HG02763 (cell line): ENCODE measurements around the gene TEX14.
"Not testable (repeated sequence)": the region's sequence is repeated elsewhere in the genome, so short reads cannot be mapped to it uniquely, and the experiment has no call there.

Experiments used
- ATAC-seq: cut with Tn5 transposase; IDR thresholded peaks from one replicate; pipeline ENCODE4 v1.9.1; 2021; ENCODE audit warnings: mild to moderate bottlenecking, moderate library complexity; ENCODE audit not compliant: unreplicated experiment

The TEX14 gene

DNA sequence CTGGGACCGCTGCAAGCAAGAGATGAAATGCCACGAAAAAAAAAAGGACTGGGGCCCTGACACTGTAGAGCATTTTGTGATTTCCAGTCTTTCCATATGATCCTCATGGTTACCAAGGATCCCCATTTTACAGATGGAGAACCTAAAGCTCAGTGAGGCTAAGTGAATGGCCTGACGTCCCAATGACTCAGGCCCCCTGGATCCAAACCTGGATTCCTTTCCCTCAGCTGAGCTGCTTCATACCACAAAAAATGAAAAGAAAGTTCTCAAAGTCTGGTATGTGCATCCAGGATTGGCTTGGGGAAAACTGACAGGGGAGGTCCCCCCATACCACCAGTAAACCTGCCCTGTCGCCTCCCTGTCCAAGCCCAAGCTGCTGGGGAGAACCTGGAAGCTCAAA is 80.5 kb downstream of the TEX14 start:
- ATAC-seq, result no peak

DNA sequence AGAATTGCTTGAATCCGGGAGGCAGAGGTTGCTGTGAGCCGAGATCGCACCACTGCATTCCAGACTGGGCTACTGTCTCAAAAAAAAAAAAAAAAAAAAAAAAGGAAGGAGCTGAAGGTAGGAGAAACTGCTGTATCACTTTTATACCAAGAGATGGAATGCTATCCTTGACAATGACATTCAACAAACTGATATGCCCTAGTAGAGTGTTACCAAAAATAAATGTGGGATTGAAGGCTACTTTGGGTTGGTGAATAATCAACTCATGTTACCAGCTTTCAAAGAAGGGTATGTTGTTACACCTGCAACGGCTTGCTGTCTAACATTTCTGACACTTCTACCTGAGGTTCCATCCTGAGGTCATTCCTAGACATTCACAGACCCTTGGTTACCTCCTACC is 84.9 kb downstream of the TEX14 start:
- no peak for ATAC-seq

DNA sequence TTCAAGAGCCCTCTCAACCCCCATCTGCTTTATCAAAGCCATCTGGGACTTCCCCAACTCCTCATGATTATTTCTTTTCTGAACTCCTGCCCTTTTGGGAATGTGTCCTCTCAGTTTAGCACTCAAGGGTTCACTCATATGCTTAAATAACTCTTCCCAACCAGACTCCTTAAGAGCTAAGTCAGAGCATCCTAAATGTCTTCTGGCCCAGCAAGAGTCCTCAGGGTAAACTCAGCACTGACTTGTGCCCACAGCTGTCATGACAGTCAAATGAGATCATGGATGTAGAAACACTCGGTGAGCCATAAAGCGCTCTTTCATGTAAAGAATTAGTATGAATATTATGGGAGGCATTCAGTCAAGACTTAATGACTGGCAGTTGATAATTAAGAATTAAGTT is 85.9 kb downstream of the TEX14 start:
- ATAC-seq, result no peak

DNA sequence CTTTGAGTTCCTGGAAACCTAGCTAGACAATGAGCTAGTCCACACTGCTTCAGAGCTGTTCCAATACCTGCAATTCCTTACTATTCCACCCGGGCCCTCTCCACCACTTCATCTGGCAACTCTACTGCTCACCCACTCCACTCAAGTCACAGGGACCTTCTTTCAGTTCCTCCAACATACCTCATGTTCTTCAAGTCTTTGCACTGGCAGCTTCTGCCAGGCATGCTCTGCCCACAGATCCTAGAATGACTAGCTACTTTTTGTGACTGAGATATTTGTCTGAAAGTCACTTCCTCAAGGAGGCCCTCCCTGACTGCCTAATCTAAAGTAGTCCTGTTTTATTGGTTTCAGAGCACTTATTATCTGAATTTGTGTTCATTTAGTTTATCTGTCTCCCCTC is 86.4 kb downstream of the TEX14 start:
- no peak for ATAC-seq

DNA sequence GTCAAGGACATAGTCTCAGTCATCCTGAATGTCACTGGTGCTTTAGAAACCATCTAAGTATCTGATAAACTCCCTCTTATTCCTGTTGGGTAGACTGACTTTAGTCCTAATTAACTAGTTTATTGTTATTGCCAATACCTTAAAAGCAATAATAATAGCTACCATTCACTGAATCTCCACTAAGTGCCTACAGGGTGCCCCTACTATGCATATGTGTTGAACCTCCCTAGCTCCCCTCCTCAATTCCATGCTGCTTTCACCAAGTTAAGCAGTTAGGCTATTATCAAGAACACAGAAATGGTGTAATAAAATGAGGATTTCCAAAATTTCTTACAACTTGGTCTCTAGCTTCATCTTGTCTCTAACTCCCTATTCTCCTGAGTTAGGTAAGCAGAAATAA is 89.9 kb downstream of the TEX14 start:
- ATAC-seq, result no peak

DNA sequence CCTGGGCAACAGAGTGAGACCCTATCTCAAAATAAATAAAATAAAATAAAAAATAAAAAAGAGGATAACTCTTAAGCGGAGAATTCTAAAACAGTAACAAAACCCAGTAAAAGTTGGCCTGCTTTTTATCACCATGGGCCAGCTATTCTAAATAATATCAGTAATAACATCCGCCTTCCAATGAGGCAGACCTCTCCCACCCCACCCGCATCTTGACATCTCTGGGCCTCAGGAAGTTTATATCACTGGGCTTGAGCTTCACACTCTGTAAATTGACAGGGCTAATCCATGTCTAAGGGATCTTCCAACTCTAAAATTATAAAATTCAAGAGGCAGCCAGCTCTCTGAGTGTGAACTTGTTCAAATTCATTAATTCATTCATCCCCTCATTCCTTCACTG is 94.5 kb downstream of the TEX14 start:
- ATAC-seq, result no peak

DNA sequence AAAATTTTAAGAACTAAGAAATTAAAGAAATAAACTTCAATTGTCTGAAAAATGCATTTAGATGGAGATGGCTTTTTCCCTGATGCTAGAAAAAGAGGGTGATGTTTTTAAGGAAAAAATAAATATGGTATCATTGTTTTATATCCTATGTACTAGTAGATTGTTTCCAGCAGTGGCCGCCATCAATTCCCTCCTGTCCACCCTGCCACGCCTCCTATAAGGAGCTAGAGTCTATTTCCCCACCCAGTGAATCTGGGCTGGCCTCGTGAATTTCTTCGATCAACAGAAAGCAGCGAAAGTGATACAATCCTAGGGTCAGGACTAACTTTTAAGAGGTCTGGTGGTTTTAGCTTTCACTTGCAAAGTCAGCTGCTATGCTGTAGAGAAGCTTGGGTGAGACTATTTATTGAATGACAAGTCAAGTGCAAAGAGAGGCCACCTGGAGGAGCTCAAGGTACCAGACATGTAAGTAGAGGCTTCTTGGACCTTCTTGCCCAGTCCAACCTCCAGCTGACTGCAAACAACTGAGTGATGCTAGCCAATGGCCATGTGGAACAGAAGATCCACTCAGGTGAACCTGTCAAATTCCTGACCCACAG is 96.6 kb downstream of the TEX14 start:
- no peak for ATAC-seq

DNA sequence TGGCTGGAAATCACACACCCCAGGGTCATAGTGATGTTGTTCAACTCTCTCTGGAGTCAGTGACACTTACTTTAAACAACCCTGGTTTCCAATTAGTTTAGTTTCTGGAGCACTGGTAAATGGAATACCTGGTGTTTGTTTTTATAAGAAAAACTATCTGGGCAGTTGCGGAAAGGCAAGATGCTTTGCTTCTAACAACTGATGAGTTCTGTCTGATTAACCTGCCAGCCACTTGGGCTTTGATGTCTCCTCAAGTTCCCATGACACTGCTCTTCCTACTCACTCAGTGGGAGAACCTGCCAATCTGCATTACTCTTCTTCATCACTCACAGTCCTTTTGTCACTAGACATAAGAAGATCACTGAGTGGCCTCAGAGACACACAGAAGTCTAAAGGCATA is 98.7 kb downstream of the TEX14 start:
- no peak for ATAC-seq

DNA sequence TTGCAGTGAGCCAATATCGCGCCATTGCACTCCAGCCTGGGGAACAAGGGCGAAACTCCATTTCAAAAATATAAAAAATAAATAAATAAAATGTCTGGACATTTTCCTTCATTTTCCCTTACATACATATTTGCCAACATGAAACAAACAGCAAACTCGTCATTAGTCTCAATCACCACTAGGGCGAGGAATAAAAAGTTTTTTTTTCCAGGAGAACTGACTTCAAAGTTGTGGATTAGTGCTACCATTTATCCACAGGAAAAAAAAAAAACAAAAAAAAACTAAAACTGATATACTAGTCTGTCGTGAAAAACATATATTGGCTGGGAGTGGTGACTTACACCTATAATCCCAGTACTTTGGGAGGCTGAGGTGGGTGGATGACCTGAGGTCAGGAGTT is 100.4 kb downstream of the TEX14 start:
- ATAC-seq, result no peak

DNA sequence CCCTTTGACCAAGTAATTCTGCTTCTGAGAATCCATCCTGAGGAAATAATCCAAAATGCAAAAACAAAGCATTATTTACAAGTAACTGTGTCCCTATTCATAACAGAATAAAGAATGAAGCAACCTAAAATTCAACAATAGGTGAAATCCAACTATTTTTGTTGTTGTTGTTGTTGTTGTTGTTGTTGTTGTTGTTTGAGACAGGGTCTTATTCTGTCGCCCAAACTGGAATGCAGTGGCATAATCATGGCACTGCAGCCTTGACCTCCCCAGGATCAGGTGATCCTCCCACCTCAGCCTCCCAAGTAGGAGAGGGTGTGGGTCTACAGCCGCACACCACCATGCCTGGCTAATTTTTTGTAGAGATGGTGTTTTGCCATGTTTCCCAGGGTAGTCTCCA is 101.5 kb downstream of the TEX14 start:
- ATAC-seq, result no peak

DNA sequence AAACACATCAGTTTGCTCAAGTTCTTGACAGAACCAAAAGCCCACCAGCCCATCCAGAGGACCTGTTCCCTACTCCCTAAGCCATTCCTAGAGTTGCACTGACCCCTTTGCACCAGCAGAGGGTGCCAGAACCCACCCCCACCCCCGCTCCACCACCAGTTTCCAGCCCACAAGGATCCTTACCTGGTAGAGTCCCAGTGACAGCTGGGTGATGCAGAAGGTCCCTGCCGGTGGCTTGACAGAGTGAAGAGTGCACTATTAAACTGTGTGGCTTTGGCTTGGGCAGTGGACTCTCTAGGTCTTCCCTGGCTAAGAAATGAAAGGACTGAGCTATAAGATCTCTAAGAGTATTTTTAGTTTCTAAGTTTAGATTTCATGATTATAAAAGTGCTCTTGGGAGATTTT is 104.1 kb downstream of the TEX14 start:
- peak; percentile 56 for ATAC-seq

DNA sequence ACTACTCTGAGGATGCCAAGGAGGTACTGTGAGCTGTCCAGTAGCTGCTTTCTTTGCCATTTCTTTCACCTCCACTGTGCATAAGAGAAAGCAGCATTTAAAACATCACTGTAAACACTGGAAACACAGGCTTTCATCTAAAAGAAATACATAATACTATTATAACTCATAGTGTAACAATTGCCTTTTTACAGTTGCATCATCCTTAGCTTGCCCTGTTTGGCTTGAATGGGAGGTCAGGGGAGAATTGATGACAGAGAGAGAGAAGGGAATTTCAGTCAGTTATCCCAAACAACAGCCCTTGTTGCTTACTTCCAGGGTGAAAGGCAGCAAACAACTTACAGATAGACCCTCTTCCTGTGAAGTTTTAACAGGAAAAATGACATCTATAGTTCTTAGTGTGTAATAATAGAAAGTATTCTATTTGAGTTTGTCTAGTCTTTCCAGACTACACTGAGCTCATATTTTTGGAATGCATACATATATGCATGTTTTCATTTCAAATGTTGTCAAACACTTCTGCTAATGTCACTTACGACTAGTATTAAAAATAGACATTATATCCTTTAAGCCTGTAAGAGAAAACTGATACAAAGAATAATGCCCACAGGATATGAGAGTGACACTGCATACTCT is 105.7 kb downstream of the TEX14 start:
- ATAC-seq, result no peak

DNA sequence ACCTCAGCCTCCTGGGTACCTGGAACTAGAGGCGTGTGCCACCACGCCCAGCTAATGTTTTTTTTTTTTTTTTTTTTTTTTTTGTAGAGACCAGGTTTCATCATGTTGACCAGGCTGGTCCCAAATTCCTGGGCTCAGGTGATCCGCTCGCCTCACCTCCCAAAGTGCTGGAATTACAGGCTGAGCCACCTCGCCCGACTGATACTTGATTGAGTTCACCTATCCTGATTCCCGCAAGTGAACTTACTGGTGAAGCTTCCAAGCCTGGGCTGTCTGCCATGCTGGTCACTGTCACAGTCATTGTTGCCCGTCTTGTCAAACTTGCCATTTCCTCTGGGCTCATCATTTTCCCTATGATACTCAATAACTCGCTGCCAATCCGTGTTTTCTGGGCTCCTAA is 106.3 kb downstream of the TEX14 start:
- ATAC-seq, result no peak

DNA sequence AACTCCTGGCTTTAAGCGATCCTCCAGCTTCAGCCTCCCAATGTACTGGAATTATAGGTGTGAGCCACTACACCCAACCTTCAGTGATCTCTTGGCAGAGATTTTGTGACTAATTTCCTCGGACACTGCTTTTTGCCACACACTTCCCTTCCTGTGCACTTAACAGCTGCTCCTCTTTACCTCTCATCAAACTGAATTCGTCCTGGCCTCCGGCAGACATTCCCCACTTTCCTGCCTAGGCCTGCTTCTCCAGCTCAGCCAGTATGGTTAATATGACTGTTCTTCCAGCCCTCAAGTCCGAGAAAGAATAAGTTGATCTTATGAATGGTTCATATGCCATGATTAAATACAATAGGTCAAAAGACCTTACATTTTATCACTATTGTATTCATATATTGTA is 108.4 kb downstream of the TEX14 start:
- ATAC-seq, result no peak

DNA sequence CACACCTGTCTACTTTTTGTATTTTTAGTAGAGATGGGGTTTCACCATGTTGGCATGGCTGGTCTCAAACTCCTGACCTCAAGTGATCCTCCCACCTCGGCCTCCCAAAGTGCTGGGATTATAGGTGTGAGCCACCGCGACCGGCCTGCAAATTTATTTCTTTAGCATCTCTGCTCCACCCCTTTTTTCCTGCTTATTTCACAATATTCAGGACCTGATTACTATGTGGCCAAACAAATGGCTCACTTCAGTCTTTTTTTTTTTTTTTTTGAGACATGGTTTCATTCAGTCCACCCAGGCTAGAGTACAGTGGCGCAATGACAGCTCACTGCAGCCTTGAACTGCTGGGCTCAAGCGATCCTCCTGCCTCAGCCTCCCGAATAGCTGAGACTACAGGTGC is 109.1 kb downstream of the TEX14 start:
- ATAC-seq, result not testable (repeated sequence)

DNA sequence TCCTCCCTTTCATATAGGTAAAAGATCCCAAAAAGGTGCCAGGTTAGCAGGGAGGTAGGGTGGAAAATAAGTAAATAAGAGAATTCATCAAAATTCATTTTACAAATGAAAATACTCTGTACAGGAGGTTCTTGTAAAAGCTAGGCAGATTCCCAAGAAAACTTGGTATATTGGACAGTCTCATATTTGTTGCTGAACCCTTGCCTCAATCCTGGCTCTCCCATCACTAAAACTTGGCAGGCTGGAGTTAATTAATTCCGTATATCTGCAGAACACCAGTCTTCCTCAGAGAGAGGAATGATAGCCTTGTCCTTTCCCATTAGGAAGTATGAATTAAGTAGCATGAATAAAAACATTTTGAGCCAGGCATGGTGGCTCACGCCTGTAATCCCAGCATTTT is 111.2 kb downstream of the TEX14 start:
- ATAC-seq, result no peak

DNA sequence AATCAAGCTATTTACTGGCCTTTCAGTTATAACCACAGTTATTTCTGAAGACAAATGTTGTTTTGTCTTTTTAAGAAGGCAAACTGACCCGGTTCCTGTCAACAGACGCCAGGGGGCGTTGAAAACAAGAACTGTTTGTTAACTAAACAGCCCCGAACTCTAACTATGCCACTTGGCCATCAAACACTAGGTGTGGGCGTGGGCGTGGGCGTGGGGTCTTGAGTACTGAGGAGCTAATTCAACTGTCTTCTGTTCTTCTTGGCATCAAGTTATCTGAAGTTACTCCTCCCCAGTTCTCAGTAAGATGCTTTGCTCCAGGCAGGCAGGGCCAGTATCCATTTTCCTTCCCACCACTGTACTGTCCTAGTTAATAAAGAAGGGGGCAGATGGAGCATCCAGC is 114.1 kb downstream of the TEX14 start:
- no peak for ATAC-seq

DNA sequence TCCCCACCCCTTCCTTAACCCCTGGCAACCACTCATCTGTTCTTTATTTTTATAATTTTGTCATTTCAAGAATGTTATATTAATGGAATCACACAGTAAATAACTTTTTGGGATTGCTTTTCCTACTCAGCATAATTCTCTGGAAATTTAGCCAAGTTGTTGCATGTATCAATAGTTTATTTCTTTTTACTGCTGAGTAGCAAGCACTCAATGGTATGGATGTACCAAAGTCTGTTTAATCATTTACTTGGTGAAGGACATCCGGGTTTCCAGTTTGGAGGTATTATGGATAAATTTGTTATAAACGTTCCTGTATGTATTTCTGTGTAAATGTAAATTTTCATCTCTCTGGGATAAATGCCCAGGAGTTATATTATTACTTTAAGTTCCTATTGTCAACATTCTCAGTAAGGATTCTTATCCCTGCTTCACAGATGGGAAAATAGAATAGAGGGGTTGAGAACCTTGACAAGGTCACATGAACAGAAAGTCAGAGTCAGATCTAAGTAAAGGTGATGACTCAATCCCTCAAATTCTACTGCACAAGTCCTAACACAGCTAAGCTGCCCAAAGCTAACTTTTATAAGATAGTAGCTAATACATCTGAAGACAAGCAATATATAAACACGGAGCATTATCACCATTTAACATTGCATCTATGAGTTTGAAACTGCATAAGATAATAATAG is 115.0 kb downstream of the TEX14 start:
- ATAC-seq, result no peak

DNA sequence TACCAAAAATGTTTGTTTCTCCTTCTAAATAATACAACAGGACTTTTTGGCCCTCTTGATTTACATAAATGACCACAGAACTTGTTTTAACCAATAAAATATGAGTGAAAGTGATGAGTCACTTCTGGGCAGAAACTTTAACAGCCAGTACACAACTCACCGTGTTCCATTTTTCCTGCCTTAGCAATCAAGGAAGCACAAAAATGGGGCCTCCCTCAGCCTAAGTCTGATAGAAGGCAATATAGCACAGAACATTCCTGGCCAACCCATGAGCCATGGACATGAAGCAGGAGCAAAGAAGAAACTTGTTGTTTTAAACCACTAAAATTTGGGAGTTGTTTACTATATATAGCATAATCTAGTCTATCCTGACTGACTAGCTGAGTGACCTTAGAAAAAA is 116.3 kb downstream of the TEX14 start:
- ATAC-seq, result no peak

DNA sequence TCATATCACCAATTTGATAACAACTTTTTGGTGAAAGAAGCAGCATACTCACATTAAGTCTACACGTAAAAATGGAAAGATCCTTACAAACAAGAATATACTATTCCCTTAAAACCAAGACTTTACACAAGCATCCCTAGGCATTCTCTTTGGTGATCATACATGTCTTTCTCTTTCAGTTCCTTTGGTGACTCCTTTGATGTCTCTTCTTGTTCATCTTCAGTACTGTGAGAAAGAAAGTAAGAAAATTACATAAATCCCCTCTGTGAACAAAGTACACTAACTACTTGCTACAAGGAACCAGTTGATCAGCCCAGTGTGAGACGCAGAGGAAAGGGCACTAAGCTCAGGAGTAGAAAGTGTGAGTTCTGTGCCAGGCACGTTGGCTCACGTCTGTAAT is 117.8 kb downstream of the TEX14 start:
- ATAC-seq, result no peak

DNA sequence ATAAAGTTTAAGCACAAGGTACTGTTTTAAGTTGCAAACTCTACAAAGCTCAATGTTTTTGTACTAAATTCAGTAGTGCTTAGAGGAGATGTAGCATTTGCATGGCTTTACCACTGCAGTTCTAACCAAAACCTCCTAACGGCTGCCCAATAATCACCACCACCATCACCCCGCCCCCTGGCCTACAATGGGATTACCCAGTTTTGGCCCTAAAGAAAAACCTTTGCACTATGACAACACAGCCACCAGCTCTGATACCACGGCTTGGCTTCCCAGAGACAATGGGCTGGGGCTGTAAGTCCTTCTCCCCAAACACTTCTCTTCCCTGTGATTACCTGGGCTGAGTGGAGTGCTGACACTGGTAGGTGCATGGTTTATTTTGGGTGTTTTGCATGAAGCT is 119.0 kb downstream of the TEX14 start:
- no peak for ATAC-seq

DNA sequence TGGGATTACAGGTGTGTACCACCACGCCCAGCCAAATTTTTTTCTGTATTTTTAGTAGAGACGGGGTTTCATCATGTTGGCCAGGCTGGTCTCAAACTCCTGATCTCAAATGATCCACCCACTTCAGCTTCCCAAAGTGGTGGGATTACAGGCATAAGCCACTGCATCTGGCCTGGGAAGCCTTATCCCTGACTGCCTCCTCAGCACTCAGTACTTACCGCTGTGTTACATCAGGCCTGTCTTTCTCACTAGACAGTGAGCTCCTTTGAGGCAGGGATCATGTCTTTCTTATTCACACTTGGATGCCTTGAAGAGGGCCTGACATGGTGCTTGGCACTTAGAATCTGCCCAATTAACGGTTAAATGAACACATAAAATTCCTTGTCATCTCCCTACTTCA is 121.1 kb downstream of the TEX14 start:
- ATAC-seq, result no peak

DNA sequence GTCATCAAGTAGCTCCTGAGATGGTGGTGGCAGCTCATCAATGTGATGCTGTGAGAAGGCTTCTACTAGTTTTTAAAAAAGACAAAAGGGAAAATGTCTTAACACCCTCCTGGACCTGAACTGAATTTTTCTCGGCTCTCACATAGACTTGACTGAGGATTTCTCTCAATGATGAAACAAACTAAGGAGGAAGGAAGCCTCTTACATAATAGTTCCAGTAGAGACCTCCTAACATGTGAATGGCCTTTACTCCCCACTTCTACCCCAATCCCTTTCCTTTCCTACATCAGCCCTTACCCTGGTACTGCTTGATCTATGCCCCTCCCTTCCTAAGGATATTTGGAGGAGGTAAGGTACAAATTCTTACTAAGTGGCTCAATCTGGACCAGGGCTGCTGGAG is 122.6 kb downstream of the TEX14 start:
- no peak for ATAC-seq
